Prostate gland (tissue), 2 donors: ENCODE data around the gene TRIP6. TPM values are rescaled to one million over a fixed set of nuclear protein-coding genes. Genes with fewer than 3 reads are reported as not detected.

Source experiments
- DNase-seq: peaks from one replicate; pipeline ENCODE4 v3.0.0-alpha.2; 2019; ENCODE audit warnings: low spot score
- H3K27ac ChIP-seq, 2 donors: fragments of 200-600 bp; sonication (generic); 2 replicates each; pipeline ENCODE4 v1.5.1; 2017 to 2019
- H3K27me3 ChIP-seq: fragments of 200-600 bp; sonication (generic); replicated peaks from 2 replicates; pipeline ENCODE4 v1.5.1; 2019; ENCODE audit not compliant: insufficient read depth
- H3K36me3 ChIP-seq, 2 donors: fragments of 200-600 bp; sonication (generic); 1 replicate in 1 of 2; 2 replicates in 1 of 2; pipeline versions ENCODE4 v1.5.1 to v1.8.1; 2017 to 2019
- H3K4me1 ChIP-seq: fragments of 200-600 bp; sonication (generic); replicated peaks from 2 replicates; pipeline ENCODE4 v1.5.1; 2019
- H3K4me3 ChIP-seq, 2 donors: fragments of 200-600 bp; sonication (generic); 2 replicates each; pipeline ENCODE4 v1.5.1; 2017 to 2019
- H3K9me3 ChIP-seq: fragments of 200-600 bp; sonication (generic); 2 replicates; pipeline ENCODE4 v1.5.1; 2017
- POLR2A ChIP-seq: fragments of 450-650 bp; IDR thresholded peaks from one replicate; pipeline ENCODE4 v1.6.1; 2016; ENCODE audit warnings: antibody characterized with exemption, mild to moderate bottlenecking
- POLR2AphosphoS5 ChIP-seq: sonication (generic); formaldehyde crosslinking; IDR thresholded peaks from one replicate; pipeline ENCODE4 v1.6.1; 2017; ENCODE audit warnings: antibody characterized with exemption
- WGBS: methylation state at CpG from one replicate; pipeline ENCODE4 v1.1.5; 2018; 5-methylcytosine and 5-hydroxymethylcytosine counted together
- intact Hi-C: fragments of 100-400 bp; cut with DNase I; formaldehyde crosslinking; loops from one replicate; pipeline ENCODE4 v1.14.2; 2022
- total RNA-seq, 2 donors: library from RNA; depleted of rRNA; stranded (reverse); fragments of >200 nt; gene quantifications; one replicate each; pipeline ENCODE4 v1.1.0, GENCODE V29; 2016
- TF ChIP-seq, protein P1 (sequence below), 4 experiments: fragments of 200-600 bp in 2 of 4; fragments of 450-650 bp in 2 of 4; sonication (generic) in 2 of 4; IDR thresholded peaks; 1 replicate in 3 of 4; 2 replicates in 1 of 4; pipeline ENCODE4 v1.5.1; 2016 to 2019; ENCODE audit warnings: antibody characterized with exemption in 4 of 4, mild to moderate bottlenecking in 2 of 4, moderate library complexity in 2 of 4

Gene TRIP6
- total RNA-seq, 2 donors from 2014 or later: 65.9 to 113 TPM

DNA sequence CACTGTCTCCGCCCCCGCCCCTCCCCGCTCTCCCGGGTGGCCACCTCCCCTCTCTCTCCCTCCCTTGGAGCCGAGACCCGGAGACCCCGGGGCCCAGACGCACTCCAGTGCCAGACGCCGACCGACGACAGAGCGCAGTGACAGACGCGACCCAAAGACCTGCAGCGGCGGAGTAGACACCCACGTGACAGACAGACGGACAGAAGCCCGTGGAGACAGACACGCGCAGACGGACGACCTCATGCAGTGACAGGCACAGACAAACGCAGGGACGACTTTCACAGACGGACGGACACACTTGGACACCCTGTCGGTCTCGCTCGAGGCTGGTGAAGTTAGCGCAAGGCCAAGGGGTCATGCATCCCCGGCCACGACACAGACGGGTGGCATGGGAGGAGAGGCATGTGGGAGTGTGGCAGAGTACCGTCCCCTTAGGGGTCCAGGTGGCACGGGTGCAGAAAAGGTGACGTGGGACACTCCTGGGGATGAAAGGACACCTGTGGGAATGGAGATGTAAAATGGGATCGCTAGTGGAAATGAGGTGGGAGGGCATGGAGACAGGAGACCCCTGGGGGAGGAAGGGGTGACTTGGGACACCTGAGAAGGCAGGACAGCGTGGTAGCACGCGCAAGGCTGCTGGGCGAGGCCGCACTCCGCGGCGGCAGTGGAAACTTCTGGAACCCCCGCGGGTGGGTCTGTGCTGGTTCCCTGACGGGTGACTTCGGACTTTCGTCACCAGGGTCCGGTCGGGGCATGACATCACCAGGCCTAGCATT lies 29.0 kb downstream of the TRIP6 start:
- DNase-seq: no peak
- peak overlapping the region; percentile 31 to 51 for H3K4me3 ChIP-seq
- intact Hi-C loops: no loop called here
- no peak for TF ChIP-seq POLR2AphosphoS5
- peak; percentile 48 for TF ChIP-seq POLR2A
- TF ChIP-seq, protein P1, sequence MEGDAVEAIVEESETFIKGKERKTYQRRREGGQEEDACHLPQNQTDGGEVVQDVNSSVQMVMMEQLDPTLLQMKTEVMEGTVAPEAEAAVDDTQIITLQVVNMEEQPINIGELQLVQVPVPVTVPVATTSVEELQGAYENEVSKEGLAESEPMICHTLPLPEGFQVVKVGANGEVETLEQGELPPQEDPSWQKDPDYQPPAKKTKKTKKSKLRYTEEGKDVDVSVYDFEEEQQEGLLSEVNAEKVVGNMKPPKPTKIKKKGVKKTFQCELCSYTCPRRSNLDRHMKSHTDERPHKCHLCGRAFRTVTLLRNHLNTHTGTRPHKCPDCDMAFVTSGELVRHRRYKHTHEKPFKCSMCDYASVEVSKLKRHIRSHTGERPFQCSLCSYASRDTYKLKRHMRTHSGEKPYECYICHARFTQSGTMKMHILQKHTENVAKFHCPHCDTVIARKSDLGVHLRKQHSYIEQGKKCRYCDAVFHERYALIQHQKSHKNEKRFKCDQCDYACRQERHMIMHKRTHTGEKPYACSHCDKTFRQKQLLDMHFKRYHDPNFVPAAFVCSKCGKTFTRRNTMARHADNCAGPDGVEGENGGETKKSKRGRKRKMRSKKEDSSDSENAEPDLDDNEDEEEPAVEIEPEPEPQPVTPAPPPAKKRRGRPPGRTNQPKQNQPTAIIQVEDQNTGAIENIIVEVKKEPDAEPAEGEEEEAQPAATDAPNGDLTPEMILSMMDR (IDR thresholded peaks at IDR 0.05): no peak
- no peak overlapping the region for H3K27ac ChIP-seq
- no peaks in the 10 kb centered on the region for H3K9me3 ChIP-seq
- H3K27me3 ChIP-seq: no peaks in the 10 kb centered on the region
- WGBS: 3% methylated on average over 52 of the region's 54 CpGs
- peaks cover 11% of the 10 kb centered on the region for H3K4me1 ChIP-seq
- H3K36me3 ChIP-seq: no peaks in the 10 kb centered on the region

DNA sequence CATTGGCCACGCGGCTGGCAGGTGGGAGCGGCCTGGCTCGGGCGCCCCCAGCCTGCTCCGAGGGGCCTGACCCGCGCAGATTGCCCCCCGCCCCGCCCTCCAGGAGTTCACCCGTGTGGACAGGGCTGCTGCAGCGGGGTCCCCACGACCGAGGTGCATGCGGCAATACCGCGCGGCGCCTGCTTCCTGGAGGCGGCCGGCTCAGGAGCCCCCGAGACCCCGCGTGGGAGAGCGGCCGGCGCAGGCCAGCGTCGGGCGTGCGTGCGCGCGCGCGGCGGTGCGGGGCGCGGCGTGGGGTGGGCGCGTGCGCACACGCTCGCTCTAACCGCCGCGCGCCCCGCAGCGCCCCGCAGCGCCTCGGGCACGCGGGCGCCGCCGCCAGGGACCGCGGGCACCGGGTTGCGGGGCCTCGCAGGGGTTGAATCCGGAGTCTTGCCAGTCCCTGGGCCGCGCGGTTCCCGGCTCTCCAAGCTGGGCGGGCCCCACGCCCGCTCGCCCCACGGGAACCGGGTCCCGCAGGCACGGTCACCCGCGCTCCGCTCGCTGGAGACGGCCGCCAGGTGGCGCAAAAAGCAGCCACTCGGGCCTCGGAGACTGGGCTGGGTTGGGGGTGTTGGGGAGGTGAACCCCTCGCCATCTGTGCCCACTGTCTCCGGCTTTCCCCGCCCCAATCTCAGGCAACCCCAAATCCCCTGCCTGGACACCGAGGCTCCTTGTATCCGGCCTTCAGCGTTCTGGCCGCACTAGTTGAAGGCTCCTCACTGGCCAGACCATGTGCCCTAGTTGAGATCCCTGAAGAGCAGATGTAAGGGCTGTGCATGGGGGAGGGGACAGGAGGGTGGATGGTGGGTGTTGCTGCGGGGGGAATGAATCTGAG lies 29.8 kb downstream of the TRIP6 start:
- intact Hi-C loops: loop anchor here (1.0 kb wide), 1 partner anchor 162 kb away; no protein-coding TSS in a partner anchor
- H3K4me3 ChIP-seq: peak overlapping the region; percentile 8 to 26
- peak; percentile 44 for DNase-seq
- WGBS: 4% methylated on average over 9 of the region's 95 CpGs
- no peak overlapping the region for H3K27ac ChIP-seq
- no peaks in the 10 kb centered on the region for H3K9me3 ChIP-seq
- no peak for TF ChIP-seq POLR2AphosphoS5
- TF ChIP-seq, protein P1 (IDR thresholded peaks at IDR 0.05): peak; percentile 49 to 89 (median 78)
- peaks cover 10% of the 10 kb centered on the region for H3K4me1 ChIP-seq
- no peaks in the 10 kb centered on the region for H3K27me3 ChIP-seq
- H3K36me3 ChIP-seq: no peaks in the 10 kb centered on the region

DNA sequence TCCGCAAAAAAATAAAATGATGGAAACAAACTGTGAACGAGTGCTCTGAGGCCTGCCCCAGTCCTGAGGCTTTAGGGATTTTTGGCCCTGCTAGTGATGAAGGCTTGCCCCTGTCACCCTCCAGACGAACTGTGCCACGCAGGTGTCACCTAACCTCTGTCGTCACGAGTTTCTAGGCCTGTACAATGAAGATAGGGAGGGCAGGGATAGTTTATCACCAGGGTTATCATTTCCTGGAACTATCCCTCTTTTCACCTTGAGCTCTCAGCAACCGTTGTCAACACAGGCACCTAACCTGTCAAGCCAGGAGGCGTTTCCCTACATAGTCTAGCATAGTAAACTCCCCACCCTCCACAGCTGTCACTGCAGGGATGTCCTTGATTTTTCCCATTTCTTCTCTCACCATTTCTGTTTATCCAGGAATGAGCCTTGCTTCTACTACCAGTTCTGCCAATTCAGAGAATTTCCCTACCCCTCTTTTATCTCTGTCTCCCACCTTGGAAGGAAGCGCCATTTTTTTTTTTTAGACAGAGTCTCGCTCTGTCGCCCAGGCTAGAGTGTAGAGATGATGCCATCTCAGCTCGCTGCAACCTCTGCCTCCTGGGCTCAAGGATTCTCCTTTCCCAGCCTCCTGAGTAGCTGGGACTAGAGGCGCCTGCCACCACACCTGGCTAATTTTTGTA lies 30.7 kb downstream of the TRIP6 start:
- no peak overlapping the region for H3K4me3 ChIP-seq
- peaks cover 10% of the 10 kb centered on the region for H3K4me1 ChIP-seq
- no peaks in the 10 kb centered on the region for H3K9me3 ChIP-seq
- intact Hi-C loops: loop anchor here (1.0 kb wide), 1 partner anchor 161 kb away; no protein-coding TSS in a partner anchor
- H3K27ac ChIP-seq: no peak overlapping the region
- no peak for DNase-seq
- H3K27me3 ChIP-seq: no peaks in the 10 kb centered on the region
- 68% methylated on average over 13 of the region's 13 CpGs for WGBS
- H3K36me3 ChIP-seq: no peaks in the 10 kb centered on the region
- TF ChIP-seq POLR2AphosphoS5 (no peak), POLR2A (no peak)
- TF ChIP-seq, protein P1 (IDR thresholded peaks at IDR 0.05): no peak

DNA sequence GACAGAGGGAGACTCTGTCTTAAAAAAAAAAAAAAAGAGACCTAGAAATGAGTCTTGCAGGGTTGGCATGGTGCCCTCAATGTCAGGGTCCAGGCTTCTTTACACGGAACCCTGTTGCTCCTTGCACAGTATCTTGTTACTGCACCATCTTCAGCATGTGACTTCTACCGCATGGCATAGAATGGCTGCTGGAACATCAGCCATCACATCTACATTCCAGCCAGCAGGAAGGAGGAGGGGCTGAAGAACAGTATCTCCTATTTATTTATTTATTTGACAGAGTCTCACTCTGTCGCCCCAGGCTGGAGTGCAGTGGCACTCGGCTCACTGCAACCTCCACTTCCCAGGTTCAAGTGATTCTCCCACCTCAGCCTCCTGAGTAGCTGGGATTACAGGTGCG lies 32.2 kb downstream of the TRIP6 start:
- Histone ChIP-seq H3K36me3 (no peaks in the 10 kb centered on the region), H3K27me3 (no peaks in the 10 kb centered on the region), H3K27ac (no peak overlapping the region), H3K4me3 (no peak overlapping the region), H3K9me3 (no peaks in the 10 kb centered on the region), H3K4me1 (peaks cover 10% of the 10 kb centered on the region)
- no peak for DNase-seq
- intact Hi-C loops: no loop called here
- WGBS: 90% methylated on average over 5 of the region's 5 CpGs
- TF ChIP-seq POLR2A: no peak
- TF ChIP-seq POLR2AphosphoS5: no peak
- TF ChIP-seq, protein P1 (IDR thresholded peaks at IDR 0.05): no peak
